ENCODE data around the gene HNRNPC. TPM values are rescaled to one million over a fixed set of nuclear protein-coding genes. Genes with fewer than 3 reads are reported as not detected.
"Not testable (repeated sequence)": the region's sequence is repeated elsewhere in the genome, so short reads cannot be mapped to it uniquely, and the experiment has no call there.

HNRNPC gene
- total RNA-seq, 1 experiment from 2014 or later, result 1,156 TPM

DNA sequence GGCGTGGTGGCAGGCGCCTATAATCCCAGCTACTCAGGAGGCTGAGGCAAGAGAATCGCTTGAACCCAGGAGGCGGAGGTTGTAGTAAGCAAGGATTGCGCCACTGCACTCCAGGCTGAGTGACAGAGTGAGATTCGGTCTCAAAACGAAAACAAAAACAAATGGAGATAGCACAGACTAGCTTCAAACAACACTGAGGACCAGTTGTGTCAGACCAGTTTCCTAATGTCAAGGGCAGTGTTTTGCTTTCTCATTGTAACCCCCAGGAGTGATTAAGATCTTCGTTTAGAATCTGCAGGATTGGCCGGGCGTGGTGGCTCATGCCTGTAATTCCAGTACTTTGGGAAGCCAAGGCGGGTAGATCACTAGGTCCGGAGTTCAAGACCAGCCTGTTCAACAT lies 29.1 kb upstream of the HNRNPC start:
- peaks cover 21% of the 10 kb centered on the region; the same call in 1 of the 2 replicates for H3K27me3 ChIP-seq (replicated peaks)
- no peak for DNase-seq (ENCODE audit: low read depth in 1 of 2, low spot score in 2 of 2)
- no peaks in the 10 kb centered on the region for H3K4me1 ChIP-seq (replicated peaks)
- H3K9me3 ChIP-seq (replicated peaks), result no peaks in the 10 kb centered on the region
- H3K36me3 ChIP-seq, result no peaks in the 10 kb centered on the region
- no peak overlapping the region for H3K27ac ChIP-seq
- H3K4me3 ChIP-seq, result no peak overlapping the region

DNA sequence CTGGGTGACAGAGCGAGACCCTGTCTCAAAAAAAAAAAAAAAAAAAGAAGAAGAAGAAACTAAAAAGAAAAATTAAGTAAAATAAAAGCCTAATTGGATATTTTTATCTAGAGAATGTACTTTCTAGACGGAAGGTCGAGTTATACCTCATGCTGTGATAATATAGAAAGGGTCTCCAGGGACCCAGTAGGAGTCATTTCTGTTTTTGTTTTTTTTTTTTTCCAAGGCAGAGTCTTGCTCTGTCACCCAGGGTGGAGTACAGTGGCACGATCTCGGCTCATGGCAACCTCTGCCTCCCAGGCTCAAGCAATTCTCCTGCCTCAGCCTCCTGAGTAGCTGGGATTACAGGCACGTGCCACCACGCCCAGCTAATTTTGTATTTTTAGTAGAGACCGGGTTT lies 24.8 kb upstream of the HNRNPC start:
- H3K4me1 ChIP-seq (replicated peaks); H3K27ac ChIP-seq; H3K27me3 ChIP-seq (replicated peaks); H3K9me3 ChIP-seq (replicated peaks); H3K4me3 ChIP-seq; H3K36me3 ChIP-seq; DNase-seq (ENCODE audit: low read depth in 1 of 2, low spot score in 2 of 2): not testable (repeated sequence)

DNA sequence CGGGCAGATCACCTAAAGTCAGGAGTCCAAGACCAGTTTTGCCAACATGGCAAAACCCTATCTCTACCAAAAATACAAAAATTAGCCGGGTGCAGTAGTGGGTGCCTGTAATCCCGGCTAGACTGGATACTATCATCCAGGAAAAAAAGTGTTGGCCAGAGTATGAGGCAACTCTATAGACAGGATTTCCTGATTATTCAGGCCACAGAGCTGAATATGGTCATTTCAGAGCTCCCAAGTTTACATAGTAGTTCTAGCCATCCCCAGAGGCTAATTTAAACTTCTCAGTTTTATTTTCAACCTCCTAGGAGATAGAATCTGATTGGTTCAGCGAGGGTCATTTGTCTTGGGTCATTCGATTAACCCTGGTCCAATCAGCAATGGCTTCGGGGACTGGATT lies 17.9 kb upstream of the HNRNPC start:
- Histone ChIP-seq H3K4me3 (no peak overlapping the region), H3K27me3 (replicated peaks) (no peaks in the 10 kb centered on the region), H3K27ac (no peak overlapping the region), H3K9me3 (replicated peaks) (no peaks in the 10 kb centered on the region), H3K4me1 (replicated peaks) (no peaks in the 10 kb centered on the region), H3K36me3 (no peaks in the 10 kb centered on the region)
- DNase-seq (ENCODE audit: low read depth in 1 of 2, low spot score in 2 of 2), result no peak

DNA sequence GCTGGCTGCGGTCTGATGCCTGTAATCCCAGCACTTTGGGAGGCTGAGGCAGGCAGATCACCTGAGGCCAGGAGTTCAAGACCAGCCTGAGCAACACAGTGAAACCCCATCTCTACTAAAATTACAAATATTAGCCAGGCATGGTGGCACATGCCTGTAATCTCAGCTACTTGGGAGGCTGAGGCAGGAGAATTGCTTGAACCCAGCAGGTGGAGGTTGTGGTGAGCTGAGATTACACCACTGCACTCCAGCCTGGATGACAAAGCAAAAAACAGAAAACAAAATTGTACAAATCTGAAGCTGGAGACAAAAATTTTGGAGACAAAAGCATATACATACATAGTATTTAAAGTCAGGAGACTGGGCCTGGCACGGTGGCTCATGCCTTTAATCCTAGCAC lies 17.3 kb upstream of the HNRNPC start:
- not testable (repeated sequence) for H3K27me3 ChIP-seq (replicated peaks); H3K36me3 ChIP-seq; H3K27ac ChIP-seq; H3K4me1 ChIP-seq (replicated peaks); H3K9me3 ChIP-seq (replicated peaks); DNase-seq (ENCODE audit: low read depth in 1 of 2, low spot score in 2 of 2); H3K4me3 ChIP-seq

DNA sequence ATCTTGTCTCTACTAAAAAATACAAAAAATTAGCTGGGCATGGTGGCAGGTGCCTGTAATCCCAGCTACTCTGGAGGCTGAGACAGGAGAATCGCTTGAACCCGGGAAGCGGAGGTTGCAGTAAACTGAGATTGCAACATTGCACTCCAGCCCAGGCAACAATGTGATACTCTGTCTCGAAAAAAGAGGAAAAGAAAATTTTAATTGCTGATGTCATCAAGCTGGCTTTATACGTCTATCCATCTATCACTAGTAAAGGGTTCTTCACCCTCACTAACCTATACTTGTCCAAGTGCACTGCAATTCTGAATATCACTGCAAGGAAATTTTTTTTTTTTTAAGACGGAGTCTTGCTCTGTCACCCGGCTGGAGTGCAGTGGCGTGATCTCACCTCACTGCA lies 12.7 kb upstream of the HNRNPC start:
- not testable (repeated sequence) for H3K4me3 ChIP-seq; H3K4me1 ChIP-seq (replicated peaks); H3K27me3 ChIP-seq (replicated peaks); DNase-seq (ENCODE audit: low read depth in 1 of 2, low spot score in 2 of 2); H3K36me3 ChIP-seq; H3K9me3 ChIP-seq (replicated peaks); H3K27ac ChIP-seq

DNA sequence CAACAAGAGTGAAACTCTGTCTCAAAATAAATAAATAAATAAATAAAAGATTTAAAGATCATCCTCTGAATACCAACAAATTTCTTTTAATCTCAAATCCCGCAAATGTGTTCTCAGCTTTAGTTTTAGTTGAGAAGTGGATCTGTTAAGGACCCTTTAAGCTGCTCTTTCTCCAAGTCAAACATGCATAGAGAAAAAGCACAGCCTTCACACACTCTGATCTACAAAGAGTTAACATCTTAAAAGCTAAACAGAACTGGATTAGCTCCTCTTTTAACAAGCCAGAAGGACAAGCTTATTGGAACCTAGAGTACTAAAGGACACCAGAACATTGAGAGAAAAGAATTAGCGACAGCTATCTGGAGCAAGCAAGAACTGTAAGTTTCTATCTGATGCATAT lies 10.5 kb upstream of the HNRNPC start, which contains the start of gene RPGRIP1:
Gene RPGRIP1 (plus strand): TSS at position 301 of the 400 bp plus-strand sequence. CDS start 7,894 bp downstream, outside the sequence.
- DNase-seq (ENCODE audit: low read depth in 1 of 2, low spot score in 2 of 2), result no peak
- H3K36me3 ChIP-seq, result no peaks in the 10 kb centered on the region
- no peaks in the 10 kb centered on the region for H3K4me1 ChIP-seq (replicated peaks)
- no peak within 1 kb of the TSS for H3K4me3 ChIP-seq
- H3K27ac ChIP-seq, result no peak within 1 kb of the TSS
- no peaks in the 10 kb centered on the region for H3K27me3 ChIP-seq (replicated peaks)
- H3K9me3 ChIP-seq (replicated peaks), result no peaks in the 10 kb centered on the region

DNA sequence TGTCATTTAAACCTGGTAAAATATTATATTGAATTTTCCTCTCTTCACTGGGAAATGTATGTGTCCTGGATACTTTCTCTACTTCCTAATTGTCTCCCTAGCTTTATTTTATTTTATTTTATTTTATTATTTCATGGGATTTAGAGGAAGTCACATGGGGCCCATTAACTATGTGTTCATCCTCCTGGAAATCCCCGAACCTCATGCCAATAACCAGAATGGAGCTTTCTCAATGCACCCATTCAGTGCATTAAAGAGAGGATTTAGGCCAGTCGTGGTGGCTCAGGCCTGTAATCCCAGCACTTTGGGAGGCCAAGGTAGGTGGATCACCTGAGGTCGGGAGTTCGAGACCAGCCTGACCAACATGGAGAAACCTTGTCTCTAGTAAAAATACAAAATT lies 9.4 kb upstream of the HNRNPC start:
- no peak for DNase-seq (ENCODE audit: low read depth in 1 of 2, low spot score in 2 of 2)
- Histone ChIP-seq H3K4me3 (no peak overlapping the region), H3K27me3 (replicated peaks) (no peaks in the 10 kb centered on the region), H3K27ac (no peak overlapping the region), H3K4me1 (replicated peaks) (no peaks in the 10 kb centered on the region), H3K9me3 (replicated peaks) (no peaks in the 10 kb centered on the region), H3K36me3 (no peaks in the 10 kb centered on the region)

DNA sequence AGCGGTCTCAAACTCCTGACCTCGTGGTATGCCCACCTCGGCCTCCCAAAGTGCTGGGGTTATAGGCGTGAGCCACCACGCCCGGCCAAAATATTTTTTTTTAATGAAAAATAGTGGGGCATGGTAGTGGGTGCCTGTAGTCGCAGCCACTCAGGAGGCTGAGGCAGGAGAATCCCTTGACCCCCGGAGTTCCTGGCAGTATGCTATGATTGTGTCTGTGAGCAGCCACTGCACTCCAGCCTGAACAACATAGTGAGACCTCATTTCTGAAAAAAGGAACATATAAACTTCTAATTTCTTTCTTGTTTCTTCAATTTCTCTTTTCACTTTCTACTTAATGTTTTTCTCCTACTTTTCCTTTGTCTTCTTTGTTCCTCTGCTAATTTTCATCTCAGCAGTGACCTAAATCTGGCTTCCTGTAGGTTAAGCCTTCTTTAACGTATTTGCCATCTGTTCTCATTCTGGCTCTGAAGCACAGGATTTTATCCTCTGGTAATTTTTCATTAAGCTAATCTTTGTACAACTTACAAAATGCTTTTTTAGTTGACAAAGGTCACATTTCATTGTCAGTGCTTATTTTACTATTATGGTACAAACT lies 6.1 kb upstream of the HNRNPC start:
- H3K9me3 ChIP-seq (replicated peaks), result no peaks in the 10 kb centered on the region
- H3K27me3 ChIP-seq (replicated peaks), result no peaks in the 10 kb centered on the region
- no peaks in the 10 kb centered on the region for H3K4me1 ChIP-seq (replicated peaks)
- H3K36me3 ChIP-seq, result no peaks in the 10 kb centered on the region
- no peak overlapping the region for H3K27ac ChIP-seq
- no peak for DNase-seq (ENCODE audit: low read depth in 1 of 2, low spot score in 2 of 2)
- no peak overlapping the region for H3K4me3 ChIP-seq

DNA sequence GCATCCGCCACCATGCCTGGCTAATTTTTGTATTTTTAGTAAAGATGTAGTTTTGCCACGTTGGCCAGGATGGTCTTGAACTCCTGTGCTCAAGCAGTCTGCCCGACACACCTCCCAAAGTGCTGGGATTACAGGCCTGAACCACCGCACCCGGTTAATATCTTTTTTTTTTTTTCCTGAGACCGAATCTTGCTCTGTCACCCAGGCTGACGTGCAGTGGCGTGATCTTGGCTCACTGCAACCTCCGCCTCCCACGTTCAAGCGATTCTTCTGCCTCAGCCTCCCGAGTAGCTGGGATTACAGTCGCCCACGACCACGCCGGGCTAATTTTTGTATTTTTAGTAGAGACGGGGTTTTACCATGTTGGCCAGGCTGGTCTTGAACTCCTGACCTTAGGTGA lies 3.4 kb upstream of the HNRNPC start:
- H3K27ac ChIP-seq; H3K4me1 ChIP-seq (replicated peaks); H3K9me3 ChIP-seq (replicated peaks); DNase-seq (ENCODE audit: low read depth in 1 of 2, low spot score in 2 of 2); H3K4me3 ChIP-seq; H3K27me3 ChIP-seq (replicated peaks): not testable (repeated sequence)
- peaks cover 18% of the 10 kb centered on the region for H3K36me3 ChIP-seq

DNA sequence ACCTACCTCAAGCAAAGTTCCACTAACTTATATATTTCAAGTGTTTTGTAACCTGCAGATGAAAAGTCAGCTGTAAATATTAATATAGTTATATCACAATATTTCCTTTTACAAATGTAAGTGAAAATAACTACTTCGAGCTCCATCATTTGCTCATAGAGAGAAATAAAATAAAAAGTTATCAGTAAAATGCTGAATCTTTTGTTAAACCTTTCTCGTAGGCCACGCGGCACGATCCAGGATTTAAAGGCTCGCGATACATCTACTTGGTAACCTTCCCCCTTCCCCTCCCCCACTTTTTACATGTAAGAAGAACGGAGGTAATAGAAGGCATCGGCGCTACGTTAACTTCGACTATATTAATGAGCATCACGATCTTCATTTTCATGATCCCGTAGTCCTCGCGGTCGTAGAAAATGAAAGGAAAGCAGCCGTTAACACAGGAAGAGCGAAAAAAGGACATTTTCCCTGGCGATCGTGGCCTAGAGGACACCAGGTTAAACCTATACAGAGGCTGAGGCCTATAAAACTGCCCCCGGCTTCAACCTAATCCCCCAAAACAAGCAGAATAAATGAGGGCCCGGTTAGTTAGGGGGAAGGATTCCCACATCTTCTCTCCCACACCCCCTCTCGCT lies 508 bp downstream of the HNRNPC start:
- Histone ChIP-seq H3K9me3 (replicated peaks) (no peaks in the 10 kb centered on the region), H3K27me3 (replicated peaks) (no peaks in the 10 kb centered on the region), H3K27ac (peak overlapping the region; percentile 82), H3K4me3 (peak overlapping the region; percentile 59), H3K36me3 (peaks cover 51% of the 10 kb centered on the region), H3K4me1 (replicated peaks) (peaks cover 39% of the 10 kb centered on the region)
- DNase-seq (ENCODE audit: low read depth in 1 of 2, low spot score in 2 of 2), result peak; percentile 49 to 51

DNA sequence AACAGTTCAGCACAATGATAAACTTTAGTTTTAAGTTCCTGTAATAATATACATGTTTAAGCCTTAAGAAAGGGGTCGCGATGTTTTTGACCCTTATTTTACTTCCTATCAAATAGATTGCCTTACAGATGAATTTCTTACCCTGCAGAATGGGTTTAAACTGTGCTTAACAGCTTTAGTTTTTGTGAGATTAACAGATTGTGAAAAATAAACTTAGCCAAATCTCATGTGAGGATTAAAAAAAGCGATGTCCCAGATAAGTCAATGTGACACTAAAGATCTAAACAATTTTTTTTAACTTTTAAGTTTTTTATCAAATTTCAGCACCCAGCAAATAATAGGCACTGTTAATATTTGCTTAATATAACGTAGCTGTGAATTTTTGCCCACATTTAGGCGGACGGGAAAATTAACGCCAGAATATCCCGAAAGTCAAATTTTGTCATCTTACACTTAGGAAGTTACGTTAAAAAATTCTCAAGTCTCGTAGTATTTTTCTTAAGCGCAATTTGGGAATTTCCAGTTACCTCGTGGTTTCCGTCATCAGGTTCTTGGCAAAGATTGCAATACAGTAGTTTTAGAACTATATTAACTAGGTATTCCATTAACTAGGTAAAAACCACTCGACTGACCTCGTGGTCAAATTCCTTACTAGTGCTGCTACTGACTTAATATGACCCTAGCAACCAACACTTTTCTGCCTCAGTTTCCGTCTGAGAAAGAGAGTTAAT lies 1.2 kb downstream of the HNRNPC start:
- Histone ChIP-seq H3K9me3 (replicated peaks) (no peaks in the 10 kb centered on the region), H3K4me3 (peak overlapping the region; percentile 59), H3K27ac (peak overlapping the region; percentile 82), H3K4me1 (replicated peaks) (peaks cover 45% of the 10 kb centered on the region), H3K36me3 (peaks cover 58% of the 10 kb centered on the region), H3K27me3 (replicated peaks) (no peaks in the 10 kb centered on the region)
- no peak for DNase-seq (ENCODE audit: low read depth in 1 of 2, low spot score in 2 of 2)

DNA sequence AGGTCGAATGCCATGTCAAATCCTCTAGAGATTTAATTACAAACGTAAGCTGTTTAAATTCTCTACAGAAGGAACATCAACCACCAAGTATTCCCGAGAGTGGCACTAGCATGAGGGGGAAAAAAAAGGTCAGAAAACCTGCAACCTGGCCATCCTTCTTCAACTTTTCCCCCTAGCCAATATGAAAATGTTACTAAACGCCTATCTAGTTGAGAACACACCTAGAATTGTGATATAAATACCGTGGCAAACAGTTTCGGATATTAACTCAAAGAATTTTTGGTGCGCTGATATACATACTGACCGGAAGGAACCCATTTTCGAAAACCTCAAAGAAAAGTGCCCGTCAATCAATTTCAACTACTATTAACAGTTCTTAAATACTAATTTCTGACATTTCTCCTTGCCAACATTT lies 1.8 kb downstream of the HNRNPC start:
- H3K36me3 ChIP-seq, result peaks cover 64% of the 10 kb centered on the region
- peaks cover 52% of the 10 kb centered on the region for H3K4me1 ChIP-seq (replicated peaks)
- H3K27ac ChIP-seq, result no peak overlapping the region
- DNase-seq (ENCODE audit: low read depth in 1 of 2, low spot score in 2 of 2), result no peak
- no peaks in the 10 kb centered on the region for H3K27me3 ChIP-seq (replicated peaks)
- H3K4me3 ChIP-seq, result peak overlapping the region; percentile 59
- no peaks in the 10 kb centered on the region for H3K9me3 ChIP-seq (replicated peaks)

DNA sequence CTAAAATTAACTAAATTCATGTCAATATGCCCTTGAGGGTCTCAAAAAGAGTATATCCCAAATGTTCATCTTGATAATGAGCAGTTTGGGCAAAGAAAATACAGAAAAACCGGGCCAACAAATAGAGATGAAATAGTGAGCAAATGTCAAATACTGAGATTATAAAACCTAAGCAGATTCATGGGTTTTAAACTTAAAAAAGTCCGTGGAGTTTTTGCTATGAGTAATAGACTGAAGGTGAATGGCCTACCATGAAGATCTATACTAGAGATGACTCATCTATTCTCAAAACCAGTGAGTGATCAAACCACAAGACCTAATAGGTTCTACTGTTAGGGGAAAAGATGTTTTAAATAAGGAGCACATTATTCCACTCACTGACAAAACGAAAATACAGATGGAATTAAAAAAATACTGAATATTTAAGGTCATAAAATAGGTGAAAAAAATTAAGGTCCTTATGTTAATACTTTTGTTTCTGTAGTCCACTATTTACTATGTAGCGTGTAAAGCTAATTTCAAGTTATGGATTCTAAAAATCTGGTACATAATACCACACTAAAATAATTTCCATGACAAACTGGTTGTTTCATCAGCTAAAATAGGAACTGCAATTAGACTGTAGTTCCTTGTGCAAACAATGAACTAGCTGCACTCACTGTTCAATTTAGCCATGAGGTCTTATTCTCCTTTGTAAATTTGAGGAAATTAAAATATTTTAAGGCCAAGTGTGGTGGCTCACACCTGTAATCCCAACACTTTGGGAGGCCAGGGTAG lies 5.0 kb downstream of the HNRNPC start:
- Histone ChIP-seq H3K9me3 (replicated peaks) (no peaks in the 10 kb centered on the region), H3K27ac (no peak overlapping the region), H3K36me3 (peaks cover 86% of the 10 kb centered on the region), H3K4me1 (replicated peaks) (peaks cover 51% of the 10 kb centered on the region), H3K27me3 (replicated peaks) (no peaks in the 10 kb centered on the region), H3K4me3 (no peak overlapping the region)
- peak in 1 of 2 experiments; percentile 54 for DNase-seq (ENCODE audit: low read depth in 1 of 2, low spot score in 2 of 2)

Data from SJSA1 (cell line).